Measurements from ENCODE around the gene LRIG1. TPM values are rescaled to one million over a fixed set of nuclear protein-coding genes. Genes with fewer than 3 reads are reported as not detected.
"Not testable (repeated sequence)": the region's sequence is repeated elsewhere in the genome, so short reads cannot be mapped to it uniquely, and the experiment has no call there.

Gene LRIG1
- polyA plus RNA-seq, 1 donor = 102 TPM

DNA sequence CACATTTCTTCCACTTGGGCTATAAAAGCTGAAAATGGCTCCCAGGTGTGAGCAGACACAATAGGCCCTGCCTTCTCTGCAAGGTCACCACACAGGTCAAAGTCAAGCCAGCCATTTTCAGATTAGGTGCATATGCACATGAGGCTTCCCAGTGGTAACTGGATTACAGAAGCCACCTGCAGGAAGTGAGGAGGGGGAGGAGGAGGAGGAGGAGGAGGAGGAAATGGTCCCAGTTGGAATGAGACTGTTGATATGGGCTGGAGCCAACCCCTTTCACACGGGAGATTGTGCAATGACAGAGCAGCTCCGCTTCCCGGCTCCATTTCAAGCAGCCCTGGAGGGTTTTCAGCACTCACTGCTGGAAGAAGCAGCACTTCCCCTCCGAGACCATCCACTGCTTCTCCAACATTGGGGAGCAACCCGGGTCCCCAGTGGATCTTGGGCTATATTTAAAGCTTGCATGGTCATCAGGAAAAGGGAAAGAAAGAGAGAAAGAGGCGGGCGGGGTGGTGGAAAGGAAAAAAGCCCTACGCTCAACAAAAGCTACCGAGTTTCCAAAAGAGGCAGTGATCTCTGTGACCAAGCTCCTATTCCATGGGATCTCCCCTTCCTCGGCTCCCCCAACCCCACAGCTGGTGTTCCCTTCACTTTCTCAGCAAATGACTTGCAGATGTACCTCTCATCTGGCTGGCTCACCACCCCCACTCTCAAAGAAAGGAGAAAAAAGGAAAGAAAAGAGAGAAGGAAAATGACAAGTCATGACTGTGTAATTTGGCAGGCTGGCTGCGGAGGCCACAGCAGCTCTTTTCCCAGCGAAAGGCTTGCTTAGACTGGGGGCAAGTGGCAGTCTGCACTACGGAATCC, 58.3 kb downstream of the LRIG1 start:
- peak; percentile 74 for DNase-seq (ENCODE audit: low read depth)

DNA sequence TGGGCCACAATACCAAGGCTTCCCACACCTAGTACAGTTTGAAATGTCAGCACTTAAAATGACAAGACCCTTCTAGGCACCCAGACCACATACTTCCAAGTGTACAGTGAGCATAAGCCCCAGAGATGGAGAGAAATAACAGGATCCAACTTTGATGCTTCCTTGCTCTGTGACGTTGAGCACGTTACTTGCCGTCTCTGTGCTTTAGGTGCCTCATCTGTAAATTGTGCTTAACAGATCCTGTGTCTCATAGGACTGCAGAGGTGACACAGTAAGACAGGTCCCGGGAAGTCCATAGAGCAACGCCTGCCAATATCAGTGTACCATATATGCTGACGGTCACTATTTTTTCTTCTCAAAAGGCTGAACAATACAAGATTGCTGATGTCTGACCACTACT, 59.1 kb downstream of the LRIG1 start:
- DNase-seq (ENCODE audit: low read depth) = no peak

DNA sequence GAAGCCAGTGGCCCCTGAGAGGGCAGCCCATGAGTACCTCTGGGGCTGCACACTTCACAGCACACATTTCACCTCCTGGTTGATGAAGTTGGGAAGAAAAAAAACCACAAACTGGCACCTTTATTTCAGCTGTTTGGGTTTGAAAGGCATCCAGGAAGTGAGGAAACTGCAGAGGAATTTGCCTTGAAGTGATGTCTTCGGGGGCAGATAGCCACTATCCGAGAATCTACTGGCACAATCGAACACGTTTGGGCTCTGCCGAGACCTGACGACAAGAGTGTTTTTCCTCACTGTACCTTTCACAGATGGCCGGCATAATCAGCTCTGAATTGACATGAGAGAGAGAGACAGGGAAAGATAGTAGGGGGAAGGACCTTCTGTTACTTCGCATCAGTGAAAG, 59.7 kb downstream of the LRIG1 start:
- DNase-seq (ENCODE audit: low read depth) = no peak

DNA sequence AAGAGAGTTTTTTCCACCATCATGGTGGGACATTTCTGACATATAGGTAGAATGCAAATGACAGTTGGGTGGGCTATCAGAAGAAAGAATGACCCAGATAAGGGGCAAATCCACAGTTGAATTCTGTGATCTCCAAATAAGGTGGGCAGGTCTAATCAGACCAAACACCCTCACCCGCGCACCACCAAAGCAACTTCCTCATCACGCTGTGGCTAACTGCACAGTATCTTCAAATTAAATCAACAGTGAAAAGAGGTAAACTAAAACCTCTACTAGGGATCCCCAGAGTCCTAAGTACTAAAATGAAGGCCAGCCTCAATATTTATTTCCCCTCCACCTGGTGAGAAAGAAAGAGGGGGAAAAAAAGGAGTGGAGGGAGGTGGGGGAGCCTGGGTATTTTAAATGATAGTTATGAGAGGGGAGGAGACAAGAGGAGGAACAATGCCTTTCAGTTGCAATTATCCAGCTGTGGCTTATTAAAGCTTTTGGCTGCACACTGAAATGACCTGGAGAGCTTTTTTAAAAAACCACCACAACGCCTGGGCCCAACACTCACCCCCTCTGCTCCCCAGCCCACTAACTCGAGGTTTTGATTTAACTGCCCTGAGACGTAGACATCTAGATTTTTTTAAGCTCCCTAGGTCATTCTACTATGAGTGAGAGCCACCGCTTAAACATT, 61.0 kb downstream of the LRIG1 start:
- no peak for DNase-seq (ENCODE audit: low read depth)

DNA sequence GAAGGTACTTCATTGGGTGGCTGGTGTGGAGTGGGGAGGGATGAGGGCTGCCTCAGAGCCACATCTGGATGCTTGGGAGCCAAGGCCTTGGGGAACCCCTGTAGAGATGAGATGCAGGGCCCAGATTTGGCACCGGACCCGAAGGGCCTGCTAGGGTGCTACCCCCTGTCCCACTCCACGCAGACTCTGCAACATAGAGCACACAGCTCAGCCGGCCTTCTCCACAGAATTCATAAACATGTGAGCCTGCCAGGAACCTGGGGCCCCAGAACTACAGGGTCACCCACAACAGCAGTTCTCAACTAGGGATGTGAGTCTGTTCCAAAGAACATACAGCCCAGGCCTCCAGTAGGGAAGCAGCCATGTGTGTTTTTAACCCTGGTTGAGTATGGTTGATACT, 62.8 kb downstream of the LRIG1 start:
- no peak for DNase-seq (ENCODE audit: low read depth)

DNA sequence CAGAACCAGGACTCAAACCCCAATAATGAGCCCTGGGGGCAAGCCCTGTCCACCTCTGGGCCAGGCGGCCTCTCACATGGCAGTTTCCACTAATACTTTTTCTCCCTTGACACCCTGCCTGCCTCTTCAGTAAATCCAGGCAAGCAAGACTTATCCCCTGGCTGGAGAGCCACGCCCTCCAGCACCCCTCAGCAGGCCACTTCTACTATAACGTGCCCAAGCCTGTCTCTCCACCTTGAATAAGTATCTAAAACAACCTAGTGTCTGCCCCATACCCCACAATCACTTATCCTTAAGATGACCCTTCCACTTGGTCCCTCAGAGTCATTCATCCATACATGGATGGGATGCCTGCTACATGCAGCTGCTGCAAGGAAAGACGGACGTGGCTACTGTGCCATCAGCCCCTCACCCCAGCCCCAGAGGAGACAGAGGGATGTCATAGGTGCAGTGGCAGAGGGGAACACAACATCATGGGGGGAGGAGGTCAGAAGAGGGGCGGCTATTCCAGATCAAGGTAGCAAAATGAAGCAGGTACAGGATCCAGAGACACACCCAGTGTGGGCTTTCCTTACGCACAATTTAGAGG, 63.4 kb downstream of the LRIG1 start:
- DNase-seq (ENCODE audit: low read depth) = no peak

DNA sequence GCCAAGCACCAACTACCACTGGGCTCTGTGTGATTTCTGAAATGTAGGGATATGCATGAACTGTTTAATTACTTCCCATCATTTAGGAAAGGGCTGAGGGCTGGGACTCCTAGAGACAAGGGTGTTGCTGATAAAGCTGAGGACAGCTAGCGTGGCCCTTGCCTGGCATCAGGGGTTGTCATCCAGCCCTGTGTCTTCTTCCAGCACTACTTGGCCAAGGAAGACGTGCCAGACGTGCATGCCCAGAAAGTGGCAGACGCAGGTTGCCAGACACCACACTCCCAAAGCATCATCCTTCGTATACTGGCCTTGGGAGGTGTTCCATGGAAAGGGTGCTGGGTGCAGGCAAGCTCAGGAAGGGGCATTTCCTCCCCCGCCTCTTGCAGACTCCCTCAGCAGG, 64.8 kb downstream of the LRIG1 start:
- DNase-seq (ENCODE audit: low read depth) = no peak

DNA sequence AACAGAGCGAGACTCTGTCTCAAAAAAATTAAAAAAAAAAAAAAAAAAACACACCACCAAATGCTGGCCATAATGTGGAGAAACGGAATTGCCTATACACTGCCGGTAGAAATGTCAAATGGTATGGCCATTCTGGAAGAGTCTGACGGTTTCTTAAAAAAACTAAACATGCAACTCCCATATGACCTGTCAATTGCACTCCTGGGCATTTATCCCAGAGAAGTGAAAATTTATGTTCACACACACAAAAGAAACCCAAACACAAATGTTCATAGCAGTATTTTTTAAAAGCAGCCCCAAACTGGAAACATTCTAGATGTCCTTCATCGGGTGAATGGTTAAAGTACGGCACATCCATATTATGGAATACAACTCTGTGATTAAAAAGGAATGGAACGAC, 66.1 kb downstream of the LRIG1 start:
- DNase-seq (ENCODE audit: low read depth) = no peak

DNA sequence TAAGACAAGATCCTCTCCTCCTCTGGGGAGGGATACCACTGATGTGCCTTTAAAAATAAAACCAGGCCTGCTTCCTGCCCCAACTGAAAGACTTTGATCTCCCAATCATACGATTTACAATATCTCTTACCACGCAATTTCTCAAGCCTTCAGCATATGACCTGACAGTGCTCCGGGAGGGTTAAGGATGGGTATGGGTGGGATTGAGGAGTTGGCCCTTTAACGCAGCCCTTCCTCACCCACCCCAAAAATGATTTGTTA, 67.4 kb downstream of the LRIG1 start:
- DNase-seq (ENCODE audit: low read depth) = no peak

DNA sequence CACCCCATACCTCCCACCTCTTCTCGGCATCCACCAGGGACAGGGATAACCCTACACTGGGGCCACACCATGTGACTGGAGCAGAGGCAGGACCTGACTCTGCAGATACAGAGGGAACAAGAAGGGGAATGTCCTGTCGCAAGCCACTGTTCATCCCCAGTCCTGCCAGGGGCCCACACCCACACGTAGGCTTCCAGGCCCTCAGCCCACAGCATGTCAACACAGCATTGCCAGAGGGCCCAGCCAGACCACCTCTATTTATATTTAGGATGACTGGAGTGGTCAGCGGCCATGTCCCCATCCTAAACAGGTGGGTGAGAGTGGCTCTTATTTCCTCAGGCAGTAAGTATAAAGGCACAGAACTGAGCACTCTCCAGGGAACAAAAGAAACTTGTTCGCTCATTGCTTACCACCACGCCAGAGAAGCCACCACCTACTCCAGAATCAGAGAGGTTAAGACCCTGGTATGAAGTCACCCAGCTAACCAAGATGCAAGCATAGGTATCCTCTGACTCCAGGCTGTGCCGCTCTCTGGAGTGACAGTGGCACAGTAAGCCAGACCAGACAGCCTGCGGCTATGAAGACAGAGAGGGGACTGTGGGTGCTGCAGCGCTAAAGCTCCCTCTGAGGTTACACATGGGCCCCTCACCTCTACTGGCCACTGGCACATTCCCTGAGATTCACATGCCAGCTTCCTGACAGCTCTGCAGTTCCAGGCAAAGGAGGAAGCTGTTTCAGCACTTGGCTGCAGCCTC, 67.9 kb downstream of the LRIG1 start:
- no peak for DNase-seq (ENCODE audit: low read depth)

DNA sequence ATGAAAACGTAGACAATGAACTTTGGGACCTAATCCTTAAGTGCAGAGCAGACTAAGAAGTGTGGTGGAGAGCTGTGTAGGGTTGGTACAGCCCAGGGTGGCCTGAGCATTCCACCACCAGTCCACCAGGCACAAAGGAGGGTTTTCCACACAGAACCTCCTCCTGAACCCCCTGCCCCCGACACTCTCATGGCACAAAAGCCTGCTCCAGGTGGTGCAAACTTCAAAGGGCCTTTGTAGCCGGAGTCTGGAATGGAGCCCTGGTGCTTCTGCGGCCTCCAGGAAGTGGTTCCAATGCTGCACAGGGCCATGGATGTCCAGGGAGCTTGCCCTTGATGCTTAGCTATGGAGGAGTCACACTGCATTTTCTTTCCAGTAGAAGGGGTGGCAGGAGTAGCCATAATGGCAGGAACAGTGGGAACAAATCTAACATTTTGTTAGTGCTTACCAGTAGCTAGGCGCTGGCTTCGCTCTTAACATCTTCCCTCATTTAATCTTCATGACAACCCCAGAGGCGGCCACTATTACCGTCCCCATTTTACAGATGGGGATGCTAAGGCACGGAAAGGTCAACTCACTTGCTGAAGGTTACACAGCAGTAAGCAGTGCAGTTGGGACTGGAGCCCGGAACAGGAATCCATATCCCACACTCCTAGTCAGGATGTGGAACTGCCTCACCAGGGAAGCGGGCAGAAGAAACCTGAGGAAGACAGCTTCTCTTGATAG, 68.6 kb downstream of the LRIG1 start:
- no peak for DNase-seq (ENCODE audit: low read depth)

DNA sequence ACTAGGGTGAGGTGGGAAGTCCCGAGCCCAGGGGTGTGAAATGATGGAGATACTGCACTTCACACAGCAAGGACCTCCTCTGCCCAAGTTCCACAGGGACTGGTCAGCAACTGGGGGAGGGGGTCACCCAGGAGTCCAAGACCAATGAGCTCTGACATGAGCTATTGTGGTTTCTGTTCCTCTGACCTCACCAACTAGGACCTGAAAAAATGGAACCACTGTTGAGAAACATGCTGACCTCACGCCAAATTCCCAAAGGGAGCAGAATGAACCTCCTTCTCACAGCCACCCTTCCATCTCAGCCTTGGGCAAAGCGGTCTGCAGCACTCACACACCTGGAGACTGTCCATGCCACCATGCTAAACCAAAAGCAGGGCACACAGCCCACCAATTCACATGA, 69.3 kb downstream of the LRIG1 start:
- DNase-seq (ENCODE audit: low read depth) = no peak

DNA sequence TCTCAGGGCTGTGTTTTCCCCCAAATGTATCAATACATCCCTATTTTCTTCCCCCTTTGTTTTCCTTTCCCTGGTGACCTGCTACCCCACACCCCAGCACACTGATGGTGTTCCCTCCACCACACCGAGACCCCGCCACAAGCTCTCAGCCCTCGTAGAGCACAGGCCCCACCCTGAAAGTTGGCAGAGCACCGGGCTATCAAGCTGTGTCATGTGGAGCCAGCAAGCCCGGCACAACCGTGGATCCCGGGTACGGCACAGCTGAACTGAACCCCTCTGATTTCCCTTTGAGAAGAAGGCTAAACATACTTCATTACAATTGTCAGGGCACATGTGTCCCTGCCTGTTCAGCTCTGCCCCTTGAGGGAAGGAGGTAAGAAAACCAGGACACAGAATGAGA, 69.9 kb downstream of the LRIG1 start:
- no peak for DNase-seq (ENCODE audit: low read depth)

DNA sequence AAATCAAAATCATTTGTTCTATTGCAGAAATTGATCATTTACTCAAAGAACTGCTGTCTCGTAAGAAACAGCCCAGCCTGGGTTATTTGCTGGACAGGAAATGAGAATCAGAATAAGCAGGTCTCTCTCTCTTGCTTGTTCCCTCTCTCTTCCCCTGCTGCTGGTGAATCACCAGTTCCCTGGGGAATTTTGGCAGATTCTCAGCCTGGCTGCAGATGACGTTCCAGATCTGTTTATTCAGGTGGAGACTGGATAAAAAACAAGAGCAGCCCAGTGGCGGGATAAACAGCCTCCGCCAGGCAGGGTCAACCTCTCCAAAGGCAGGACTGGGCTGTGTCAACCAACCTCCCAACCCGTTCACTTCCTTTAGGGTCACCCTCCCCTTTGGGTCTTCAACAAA, 72.1 kb downstream of the LRIG1 start:
- no peak for DNase-seq (ENCODE audit: low read depth)

DNA sequence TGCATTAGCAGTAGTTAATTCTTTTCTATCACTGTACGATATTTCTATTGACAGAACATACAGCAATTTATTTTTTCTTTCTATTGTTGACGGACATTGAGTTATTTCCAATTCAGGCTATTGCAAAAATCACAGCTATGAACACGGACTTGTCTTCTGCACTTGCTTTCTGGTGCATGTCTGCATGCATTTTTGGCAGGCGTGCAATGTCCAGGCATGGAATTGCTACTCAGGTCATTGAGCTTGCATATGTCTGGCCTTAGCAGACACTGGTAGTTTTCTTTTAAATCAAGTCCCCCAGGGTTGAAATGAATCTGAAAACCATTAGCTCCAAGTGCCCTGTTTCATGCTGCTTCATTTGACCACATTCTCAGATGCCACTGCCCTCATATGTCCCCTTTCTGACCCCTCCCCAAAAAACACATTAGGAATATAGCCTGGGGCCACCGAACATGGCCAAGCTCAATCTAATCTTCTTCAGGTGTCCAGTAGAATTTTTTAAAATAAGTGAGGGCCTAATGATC, 72.8 kb downstream of the LRIG1 start:
- DNase-seq (ENCODE audit: low read depth) = no peak

DNA sequence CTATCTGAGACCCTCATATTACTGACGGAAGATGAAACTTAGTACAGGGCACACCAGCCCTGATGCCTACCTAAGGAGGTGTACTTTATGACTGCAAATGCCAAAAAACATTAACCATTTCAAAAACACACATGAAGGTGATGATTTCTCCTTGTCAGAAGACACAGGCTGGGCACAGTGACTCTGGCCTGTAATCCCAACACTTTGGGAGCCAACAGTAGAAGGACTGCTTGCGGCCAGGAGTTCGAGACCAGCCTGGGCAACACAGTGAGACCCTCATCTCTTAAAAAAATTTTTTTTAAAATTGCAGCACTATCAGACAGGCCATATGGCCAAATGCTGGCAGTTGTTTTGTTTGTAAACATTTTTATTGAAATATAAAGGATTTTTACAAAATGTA, 73.5 kb downstream of the LRIG1 start:
- no peak for DNase-seq (ENCODE audit: low read depth)

DNA sequence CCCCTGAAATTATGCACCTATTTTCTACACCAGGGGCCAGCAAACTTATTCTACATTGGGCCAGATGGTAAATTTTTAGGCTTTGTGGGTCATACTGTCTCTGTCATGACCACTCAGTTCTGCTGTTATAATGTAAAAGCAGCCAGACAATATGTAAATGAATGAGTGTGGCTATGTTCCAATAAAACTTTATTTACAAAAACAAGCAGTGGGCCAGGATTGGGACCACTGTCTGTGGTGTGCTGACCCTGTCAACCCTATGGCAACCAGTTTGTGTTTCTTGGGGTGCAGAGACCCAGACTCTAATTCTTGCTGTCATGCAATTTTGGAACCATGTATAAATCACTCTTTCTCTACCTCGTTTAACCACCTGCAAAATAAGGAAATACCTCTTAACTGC, 74.7 kb downstream of the LRIG1 start:
- no peak for DNase-seq (ENCODE audit: low read depth)

DNA sequence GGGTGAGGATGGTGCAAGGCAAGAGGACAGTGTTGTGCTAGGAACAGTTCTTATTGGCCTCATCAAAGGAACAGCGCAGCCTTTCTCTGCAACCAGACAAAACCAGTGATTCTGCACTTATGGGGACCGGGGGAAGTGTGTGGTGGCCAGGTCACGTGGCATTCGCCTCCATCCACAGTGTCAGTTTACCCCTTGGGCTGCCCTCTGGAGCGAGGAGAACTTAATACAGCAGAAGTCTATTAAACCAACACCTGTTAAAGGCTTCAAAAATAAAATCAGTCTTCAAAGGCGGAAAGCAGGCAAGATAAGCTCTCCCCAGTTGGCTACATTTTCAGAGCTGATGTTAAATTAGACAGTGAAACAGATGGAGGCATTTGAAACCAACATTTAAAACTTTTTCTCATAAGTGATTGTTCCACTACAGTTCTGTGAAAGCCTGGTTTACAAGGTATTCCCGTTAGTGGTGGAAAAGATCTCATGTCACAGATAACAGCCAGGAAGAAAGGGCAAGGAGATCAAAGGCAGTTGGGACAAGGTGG, 75.2 kb downstream of the LRIG1 start:
- no peak for DNase-seq (ENCODE audit: low read depth)

DNA sequence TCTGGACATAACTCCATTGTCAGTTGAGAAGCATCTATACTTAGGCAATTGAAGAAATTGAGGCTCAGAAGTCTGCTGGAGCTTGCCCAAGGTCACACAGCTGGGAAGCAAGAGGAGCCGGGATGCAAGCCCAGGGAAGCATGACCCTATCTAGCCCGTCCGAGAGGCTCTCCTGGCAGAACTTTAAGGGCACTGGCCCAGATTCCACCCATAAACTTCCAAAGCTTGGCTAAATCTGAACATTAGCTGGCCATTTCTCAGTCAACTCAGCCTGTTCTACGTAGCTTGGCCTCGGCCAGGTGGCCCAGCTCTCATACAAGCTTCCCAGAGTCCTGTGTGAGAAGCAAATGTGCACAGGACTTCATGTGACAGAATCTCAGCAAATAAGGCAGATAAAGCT, 75.8 kb downstream of the LRIG1 start:
- DNase-seq (ENCODE audit: low read depth) = no peak

DNA sequence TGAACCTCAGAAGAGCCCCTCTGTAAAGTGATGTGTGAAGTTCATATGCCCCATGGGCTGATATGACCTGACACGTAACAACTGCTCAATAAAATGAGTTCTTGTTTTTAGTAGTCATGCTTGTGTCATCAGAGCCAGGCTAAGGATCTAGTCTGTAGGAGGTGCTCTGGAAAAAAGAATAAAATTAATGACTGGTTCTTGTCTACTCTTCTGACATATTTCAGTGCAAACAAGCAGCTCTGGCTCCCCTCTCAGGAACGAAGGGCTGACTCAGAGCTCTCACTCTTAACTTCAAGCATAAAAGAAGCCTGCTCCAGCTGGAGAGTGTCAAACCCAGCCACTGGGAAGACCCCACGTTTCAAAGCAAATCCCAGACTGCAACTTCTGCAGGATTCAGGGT, 77.0 kb downstream of the LRIG1 start:
- DNase-seq (ENCODE audit: low read depth) = no peak

DNA sequence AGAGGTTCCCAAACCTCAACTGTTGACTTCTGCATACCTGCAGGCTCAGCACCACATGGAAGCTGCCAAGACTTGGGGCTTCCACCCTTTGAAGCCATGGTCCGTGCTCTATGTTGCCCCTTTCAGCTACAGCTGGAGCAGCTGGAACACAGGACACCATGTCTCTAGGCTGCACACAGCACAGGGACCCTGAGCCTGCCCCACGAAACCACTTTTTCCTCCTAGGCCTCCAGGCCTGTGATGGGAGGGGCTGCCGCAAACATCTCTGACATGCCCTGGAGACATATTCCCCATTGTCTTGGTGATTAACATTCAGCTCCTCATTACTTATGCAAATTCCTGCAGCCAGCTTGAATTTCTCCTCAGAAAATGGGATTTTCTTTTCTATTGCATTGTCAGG, 78.9 kb downstream of the LRIG1 start:
- not testable (repeated sequence) for DNase-seq (ENCODE audit: low read depth)
